Measurements from ENCODE around the gene MIA3. TPM values are rescaled to one million over a fixed set of nuclear protein-coding genes. Genes with fewer than 3 reads are reported as not detected.

The MIA3 gene
- total and polyA plus RNA-seq, 2 experiments from 2014 or later, result 31.9 to 34.8 TPM

DNA sequence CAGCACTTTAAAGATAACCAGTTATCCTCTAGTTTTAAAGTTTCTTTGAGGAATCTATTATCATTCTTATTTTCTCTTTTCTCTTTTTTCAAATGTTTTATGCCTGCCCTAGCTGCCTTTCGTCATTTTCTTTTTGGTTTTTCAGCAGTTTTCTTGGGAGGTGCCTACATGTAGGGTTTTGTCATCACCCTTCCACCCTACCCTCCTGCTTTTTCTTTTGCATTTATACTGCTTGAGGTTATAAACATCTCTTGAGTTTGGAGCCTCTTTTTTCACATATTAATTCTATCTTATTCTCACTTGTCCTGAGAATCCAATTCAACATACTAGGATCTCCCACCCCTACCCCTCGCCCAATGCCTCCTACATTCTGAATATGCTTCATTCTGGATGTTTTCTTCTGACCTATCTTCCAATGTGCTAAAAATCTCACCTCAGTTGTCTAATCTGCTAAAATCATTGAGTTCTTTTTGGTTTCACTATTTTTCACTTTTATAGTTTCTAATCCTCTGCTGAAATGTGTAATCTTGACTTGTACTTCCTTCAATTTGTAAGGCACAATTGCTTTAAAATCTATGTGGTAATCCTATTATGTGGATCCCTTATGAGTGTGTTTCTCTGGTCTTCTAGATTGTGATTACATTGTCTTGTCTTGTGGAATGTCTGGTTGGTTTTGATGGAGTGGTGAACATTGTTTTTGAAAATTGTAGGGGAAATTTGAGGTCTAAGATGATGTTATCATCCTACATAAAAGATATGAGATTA, 38.7 kb downstream of the MIA3 start:
- Histone ChIP-seq H3K4me1 (ENCODE audit: insufficient read depth) (no peaks in the 10 kb centered on the region), H3K27me3 (no peaks in the 10 kb centered on the region), H2AFZ (no peak overlapping the region), H3K4me2 (no peak overlapping the region), H3K9me3 (ENCODE audit: low read depth) (no peaks in the 10 kb centered on the region), H3K9me2 (replicated peaks; ENCODE audit: insufficient read depth) (no peaks in the 10 kb centered on the region), H4K20me1 (ENCODE audit: insufficient read depth, poor library complexity, severe bottlenecking) (no peaks in the 10 kb centered on the region), H3K36me3 (replicated peaks; ENCODE audit: insufficient read depth, low read depth) (peaks cover 6% of the 10 kb centered on the region), H3K79me2 (no peaks in the 10 kb centered on the region), H3K4me3 (no peak overlapping the region), H3K27ac (no peak overlapping the region)
- no peak for DNase-seq (ENCODE audit: low spot score)
- TF ChIP-seq EZH2 (IDR thresholded peaks at IDR 0.05; ENCODE audit: borderline replicate concordance) (no peak), EZH2phosphoT487 (IDR thresholded peaks at IDR 0.05; ENCODE audit: low read depth, severe bottlenecking, unreplicated experiment) (no peak)
- TF ChIP-seq, protein P1, sequence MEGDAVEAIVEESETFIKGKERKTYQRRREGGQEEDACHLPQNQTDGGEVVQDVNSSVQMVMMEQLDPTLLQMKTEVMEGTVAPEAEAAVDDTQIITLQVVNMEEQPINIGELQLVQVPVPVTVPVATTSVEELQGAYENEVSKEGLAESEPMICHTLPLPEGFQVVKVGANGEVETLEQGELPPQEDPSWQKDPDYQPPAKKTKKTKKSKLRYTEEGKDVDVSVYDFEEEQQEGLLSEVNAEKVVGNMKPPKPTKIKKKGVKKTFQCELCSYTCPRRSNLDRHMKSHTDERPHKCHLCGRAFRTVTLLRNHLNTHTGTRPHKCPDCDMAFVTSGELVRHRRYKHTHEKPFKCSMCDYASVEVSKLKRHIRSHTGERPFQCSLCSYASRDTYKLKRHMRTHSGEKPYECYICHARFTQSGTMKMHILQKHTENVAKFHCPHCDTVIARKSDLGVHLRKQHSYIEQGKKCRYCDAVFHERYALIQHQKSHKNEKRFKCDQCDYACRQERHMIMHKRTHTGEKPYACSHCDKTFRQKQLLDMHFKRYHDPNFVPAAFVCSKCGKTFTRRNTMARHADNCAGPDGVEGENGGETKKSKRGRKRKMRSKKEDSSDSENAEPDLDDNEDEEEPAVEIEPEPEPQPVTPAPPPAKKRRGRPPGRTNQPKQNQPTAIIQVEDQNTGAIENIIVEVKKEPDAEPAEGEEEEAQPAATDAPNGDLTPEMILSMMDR (IDR thresholded peaks at IDR 0.05; ENCODE audit: poor library complexity), result no peak
- WGBS (ENCODE audit: low lambda C conversion rate, missing lambda C conversion rate), result 97% methylated on average over 2 of the region's 2 CpGs

DNA sequence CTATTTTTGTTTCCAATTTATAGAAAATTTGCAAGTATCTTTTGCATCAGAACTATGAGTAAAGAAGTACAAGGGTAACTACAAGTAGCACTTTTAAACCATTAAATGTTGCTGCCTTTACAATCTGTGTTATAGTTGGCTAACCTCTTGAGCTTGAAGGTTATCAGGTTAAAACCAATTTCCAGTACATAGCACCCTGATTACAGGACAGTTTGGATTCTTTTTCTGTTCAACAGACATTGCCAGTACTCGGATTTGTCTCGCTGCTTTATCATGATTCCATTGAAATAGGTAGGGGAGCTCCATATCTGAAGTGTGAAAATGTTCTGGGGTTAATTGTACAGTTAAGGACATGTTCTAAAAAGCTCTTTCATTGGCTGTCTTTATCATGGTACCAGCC, 40.0 kb downstream of the MIA3 start:
- Histone ChIP-seq H2AFZ (no peak overlapping the region), H4K20me1 (ENCODE audit: insufficient read depth, poor library complexity, severe bottlenecking) (no peaks in the 10 kb centered on the region), H3K79me2 (no peaks in the 10 kb centered on the region), H3K9me3 (ENCODE audit: low read depth) (no peaks in the 10 kb centered on the region), H3K9me2 (replicated peaks; ENCODE audit: insufficient read depth) (no peaks in the 10 kb centered on the region), H3K27me3 (no peaks in the 10 kb centered on the region), H3K4me3 (no peak overlapping the region), H3K4me2 (no peak overlapping the region), H3K27ac (no peak overlapping the region), H3K36me3 (replicated peaks; ENCODE audit: insufficient read depth, low read depth) (peaks cover 3% of the 10 kb centered on the region), H3K4me1 (ENCODE audit: insufficient read depth) (no peaks in the 10 kb centered on the region)
- TF ChIP-seq EZH2phosphoT487 (IDR thresholded peaks at IDR 0.05; ENCODE audit: low read depth, severe bottlenecking, unreplicated experiment), result no peak
- TF ChIP-seq EZH2 (IDR thresholded peaks at IDR 0.05; ENCODE audit: borderline replicate concordance), result no peak
- TF ChIP-seq, protein P1 (IDR thresholded peaks at IDR 0.05; ENCODE audit: poor library complexity), result no peak
- DNase-seq (ENCODE audit: low spot score), result no peak
- WGBS (ENCODE audit: low lambda C conversion rate, missing lambda C conversion rate), result 74% methylated on average over 2 of the region's 2 CpGs

DNA sequence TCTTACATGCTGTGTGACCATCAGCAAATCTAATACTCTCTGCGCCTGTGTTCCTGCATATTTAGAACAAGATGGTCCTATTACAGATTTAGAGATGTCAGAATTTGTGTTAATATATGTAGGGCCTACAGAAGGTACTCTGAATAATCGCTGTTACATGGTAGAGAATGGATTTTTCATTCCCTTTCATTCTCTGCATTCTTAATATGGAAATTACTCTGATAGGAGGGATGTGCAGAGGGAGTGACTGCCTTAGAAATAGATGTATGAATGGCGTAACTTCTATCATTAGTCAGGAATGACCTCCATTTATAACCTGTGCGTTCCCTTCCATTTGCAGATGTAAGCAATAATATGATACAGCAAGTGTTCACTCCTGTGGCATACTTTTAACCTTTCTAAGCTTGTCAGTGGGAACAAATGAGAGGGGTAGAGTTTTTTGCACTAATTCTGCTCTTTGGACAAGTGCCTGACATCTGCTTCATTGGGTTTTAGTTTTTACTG, 45.6 kb downstream of the MIA3 start:
- no peaks in the 10 kb centered on the region for H3K27me3 ChIP-seq
- no peak for DNase-seq (ENCODE audit: low spot score)
- no peaks in the 10 kb centered on the region for H3K9me2 ChIP-seq (replicated peaks; ENCODE audit: insufficient read depth)
- H3K79me2 ChIP-seq, result no peaks in the 10 kb centered on the region
- no peaks in the 10 kb centered on the region for H3K36me3 ChIP-seq (replicated peaks; ENCODE audit: insufficient read depth, low read depth)
- no peak overlapping the region for H3K4me3 ChIP-seq
- H3K9me3 ChIP-seq (ENCODE audit: low read depth), result no peaks in the 10 kb centered on the region
- TF ChIP-seq EZH2 (IDR thresholded peaks at IDR 0.05; ENCODE audit: borderline replicate concordance) (no peak), EZH2phosphoT487 (IDR thresholded peaks at IDR 0.05; ENCODE audit: low read depth, severe bottlenecking, unreplicated experiment) (no peak)
- TF ChIP-seq, protein P1 (IDR thresholded peaks at IDR 0.05; ENCODE audit: poor library complexity), result no peak
- H3K4me1 ChIP-seq (ENCODE audit: insufficient read depth), result no peaks in the 10 kb centered on the region
- no peak overlapping the region for H3K4me2 ChIP-seq
- no peak overlapping the region for H2AFZ ChIP-seq
- no peak overlapping the region for H3K27ac ChIP-seq
- WGBS (ENCODE audit: low lambda C conversion rate, missing lambda C conversion rate), result 98% methylated on average over 4 of the region's 4 CpGs
- H4K20me1 ChIP-seq (ENCODE audit: insufficient read depth, poor library complexity, severe bottlenecking), result no peaks in the 10 kb centered on the region
